MCF 10A (cell line): ENCODE results near the gene GATAD2A. TPM values are rescaled to one million over a fixed set of nuclear protein-coding genes. Genes with fewer than 3 reads are reported as not detected.

Experiments used
- BruUV-seq: library from RNA; stranded (reverse); fragments of 400-500 nt; replicated peaks from 2 replicates; lab custom pipeline; 2021; lab: Mats Ljungman, UMichigan
- CTCF ChIA-PET: fragments of 300-600 bp; sonication (Branson Sonifier 250); formaldehyde crosslinking; extraction: SDS; loops from one replicate; lab custom pipeline; 2021; ENCODE audit warnings: antibody characterized with exemption, inconsistent platforms; lab: Yijun Ruan, JAX
- POLR2A ChIA-PET: fragments of 300-600, 350-650 bp; sonication (Branson Sonifier 250); formaldehyde crosslinking; extraction: SDS; loops from one replicate; lab custom pipeline; 2020; ENCODE audit warnings: antibody characterized with exemption, inconsistent platforms; lab: Yijun Ruan, JAX
- DNase-seq: peaks from one replicate; pipeline ENCODE4 v3.0.0-alpha.2; 2018; ENCODE audit not compliant: unreplicated experiment
- H3K27ac Mint-ChIP-seq: one replicate; pipeline ENCODE4 v1.8.0; 2022; ENCODE audit warnings: mild to moderate bottlenecking, low read depth, mixed read lengths; ENCODE audit not compliant: unreplicated experiment
- H3K27me3 Mint-ChIP-seq: one replicate; pipeline ENCODE4 v1.8.0; 2022; ENCODE audit warnings: mixed read lengths; ENCODE audit not compliant: insufficient read depth, unreplicated experiment
- H3K36me3 Mint-ChIP-seq: one replicate; pipeline ENCODE4 v1.8.0; 2022; ENCODE audit warnings: mild to moderate bottlenecking, moderate library complexity, mixed read lengths; ENCODE audit not compliant: insufficient read depth, unreplicated experiment
- H3K4me1 Mint-ChIP-seq: one replicate; pipeline ENCODE4 v1.8.0; 2022; ENCODE audit warnings: mixed read lengths; ENCODE audit not compliant: insufficient read depth, unreplicated experiment
- H3K4me3 Mint-ChIP-seq: one replicate; pipeline ENCODE4 v1.8.0; 2022; ENCODE audit warnings: mild to moderate bottlenecking, moderate library complexity, mixed read lengths; ENCODE audit not compliant: unreplicated experiment
- H3K9me3 Mint-ChIP-seq: one replicate; pipeline ENCODE4 v1.8.0; 2022; ENCODE audit warnings: mixed read lengths; ENCODE audit not compliant: unreplicated experiment
- CTCF ChIP-seq: fragments of 200-600 bp; IDR thresholded peaks from one replicate; pipeline ENCODE4 v1.8.0; 2022; ENCODE audit warnings: antibody characterized with exemption, mild to moderate bottlenecking; ENCODE audit not compliant: unreplicated experiment
- intact Hi-C: fragments of 100-400 bp; cut with micrococcal nuclease; formaldehyde crosslinking; loops from 2 replicates; pipeline ENCODE4 v1.14.1; 2022
- total RNA-seq: library from RNA; stranded (reverse); gene quantifications from 2 replicates; pipeline ENCODE4 v1.2.3, GENCODE V29; 2022

Gene GATAD2A
- total RNA-seq, 1 experiment from 2014 or later: 91.5 TPM

GRCh38 chr19:19500975-19501644 lies 95.6 kb downstream of the GATAD2A start:
- Mint-ChIP-seq H3K4me1 (no peaks in the 10 kb centered on the region), H3K4me3 (no peak overlapping the region), H3K9me3 (no peaks in the 10 kb centered on the region), H3K36me3 (peaks cover 55% of the 10 kb centered on the region), H3K27me3 (no peaks in the 10 kb centered on the region), H3K27ac (no peak overlapping the region)
- no peak for DNase-seq
- POLR2A ChIA-PET: no interaction called here
- no peak for TF ChIP-seq CTCF
- intact Hi-C loops: no loop called here
- CTCF ChIA-PET: interaction anchor here (0.6 to 2.0 kb wide), 2 partner anchors 10 to 25 kb away, joined by 3 to 8 read pairs; no protein-coding TSS in a partner anchor
- BruUV-seq: no TSS peak

GRCh38 chr19:19501798-19502197 lies 96.3 kb downstream of the GATAD2A start:
- TF ChIP-seq CTCF: no peak
- intact Hi-C loops: no loop called here
- Mint-ChIP-seq H3K27me3 (no peaks in the 10 kb centered on the region), H3K4me3 (no peak overlapping the region), H3K36me3 (peaks cover 58% of the 10 kb centered on the region), H3K4me1 (no peaks in the 10 kb centered on the region), H3K27ac (no peak overlapping the region), H3K9me3 (no peaks in the 10 kb centered on the region)
- CTCF ChIA-PET: interaction anchor here (0.6 to 2.0 kb wide), 2 partner anchors 11 to 26 kb away, joined by 3 to 8 read pairs; no protein-coding TSS in a partner anchor
- BruUV-seq: no TSS peak
- POLR2A ChIA-PET: no interaction called here
- DNase-seq: no peak

- H3K9me3 Mint-ChIP-seq: no peaks in the 10 kb centered on the region
Measured at GRCh38 chr19:19502281-19502680, 96.8 kb downstream of the GATAD2A start.

More at GRCh38 chr19:19502281-19502680, 96.8 kb downstream of the GATAD2A start:
- no peak overlapping the region for H3K4me3 Mint-ChIP-seq
- ChIA-PET POLR2A (no interaction called here), CTCF (no interaction called here)
- peaks cover 58% of the 10 kb centered on the region for H3K36me3 Mint-ChIP-seq
- BruUV-seq: no TSS peak
- intact Hi-C loops: no loop called here
- TF ChIP-seq CTCF: no peak
- no peak overlapping the region for H3K27ac Mint-ChIP-seq
- DNase-seq: no peak
- H3K4me1 Mint-ChIP-seq: no peaks in the 10 kb centered on the region
- no peaks in the 10 kb centered on the region for H3K27me3 Mint-ChIP-seq
